ENCODE results near the gene CACNA1C. TPM values are rescaled to one million over a fixed set of nuclear protein-coding genes. Genes with fewer than 3 reads are reported as not detected.
A peak's percentile ranks its signal among the peaks of the same experiment; 100 is the strongest.

CACNA1C gene
- total RNA-seq, 1 experiment from 2014 or later = 3.7 TPM

GRCh38 chr12:2284857-2285256, 232.1 kb downstream of the CACNA1C start:
- ChIA-PET POLR2A (ENCODE audit: low non-redundant PET) (interaction anchor here (0.7 kb wide), 1 partner anchor 73 kb away, joined by 10 read pairs; no protein-coding TSS in a partner anchor), CTCF (interaction anchor here (1.2 kb wide), 1 partner anchor 228 kb away, joined by 4 read pairs; no protein-coding TSS in a partner anchor)
- intact Hi-C loops (cut with micrococcal nuclease; ENCODE audit: unreplicated experiment) = loop anchor here (1.0 to 5.0 kb wide), 3 partner anchors 228 to 297 kb away; no protein-coding TSS in a partner anchor
- H3K36me3 ChIP-seq (ENCODE audit: insufficient read depth, low read length, poor library complexity, severe bottlenecking) = no peaks in the 10 kb centered on the region
- peaks cover 75% of the 10 kb centered on the region for H3K4me1 ChIP-seq (ENCODE audit: insufficient read depth, low read length, poor library complexity, severe bottlenecking)
- H3K9me3 ChIP-seq (ENCODE audit: low read depth, low read length, poor library complexity, severe bottlenecking) = peaks cover 5% of the 10 kb centered on the region
- no peak overlapping the region for H3K4me3 ChIP-seq (ENCODE audit: low read depth, low read length, poor library complexity, severe bottlenecking)
- H3K27me3 ChIP-seq (replicated peaks; ENCODE audit: insufficient read depth, low read depth, low read length, poor library complexity) = no peaks in the 10 kb centered on the region
- H3K27ac ChIP-seq (ENCODE audit: low read depth, low read length, poor library complexity, severe bottlenecking) = peak overlapping the region; percentile 94
- BruUV-seq (replicated peaks) = no TSS peak
- TF ChIP-seq, protein P1, sequence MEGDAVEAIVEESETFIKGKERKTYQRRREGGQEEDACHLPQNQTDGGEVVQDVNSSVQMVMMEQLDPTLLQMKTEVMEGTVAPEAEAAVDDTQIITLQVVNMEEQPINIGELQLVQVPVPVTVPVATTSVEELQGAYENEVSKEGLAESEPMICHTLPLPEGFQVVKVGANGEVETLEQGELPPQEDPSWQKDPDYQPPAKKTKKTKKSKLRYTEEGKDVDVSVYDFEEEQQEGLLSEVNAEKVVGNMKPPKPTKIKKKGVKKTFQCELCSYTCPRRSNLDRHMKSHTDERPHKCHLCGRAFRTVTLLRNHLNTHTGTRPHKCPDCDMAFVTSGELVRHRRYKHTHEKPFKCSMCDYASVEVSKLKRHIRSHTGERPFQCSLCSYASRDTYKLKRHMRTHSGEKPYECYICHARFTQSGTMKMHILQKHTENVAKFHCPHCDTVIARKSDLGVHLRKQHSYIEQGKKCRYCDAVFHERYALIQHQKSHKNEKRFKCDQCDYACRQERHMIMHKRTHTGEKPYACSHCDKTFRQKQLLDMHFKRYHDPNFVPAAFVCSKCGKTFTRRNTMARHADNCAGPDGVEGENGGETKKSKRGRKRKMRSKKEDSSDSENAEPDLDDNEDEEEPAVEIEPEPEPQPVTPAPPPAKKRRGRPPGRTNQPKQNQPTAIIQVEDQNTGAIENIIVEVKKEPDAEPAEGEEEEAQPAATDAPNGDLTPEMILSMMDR (conservative IDR thresholded peaks at IDR 0.05; ENCODE audit: low read depth, low read length) = peak; percentile 96
- no peak for TF ChIP-seq EZH2 (IDR thresholded peaks at IDR 0.05; ENCODE audit: borderline replicate concordance, low read depth, low read length, poor library complexity, severe bottlenecking)
- no peak for DNase-seq (ENCODE audit: low spot score)

GRCh38 chr12:2285462-2285861, 232.7 kb downstream of the CACNA1C start:
- peak overlapping the region; percentile 94 for H3K27ac ChIP-seq (ENCODE audit: low read depth, low read length, poor library complexity, severe bottlenecking)
- intact Hi-C loops (cut with micrococcal nuclease; ENCODE audit: unreplicated experiment) = loop anchor here (5.0 kb wide), 1 partner anchor 297 kb away; no protein-coding TSS in a partner anchor
- CTCF ChIA-PET = interaction anchor here (0.7 kb wide), 1 partner anchor 164 kb away, joined by 3 read pairs; no protein-coding TSS in a partner anchor
- POLR2A ChIA-PET (ENCODE audit: low non-redundant PET) = no interaction called here
- no peaks in the 10 kb centered on the region for H3K36me3 ChIP-seq (ENCODE audit: insufficient read depth, low read length, poor library complexity, severe bottlenecking)
- peaks cover 5% of the 10 kb centered on the region for H3K9me3 ChIP-seq (ENCODE audit: low read depth, low read length, poor library complexity, severe bottlenecking)
- no peak overlapping the region for H3K4me3 ChIP-seq (ENCODE audit: low read depth, low read length, poor library complexity, severe bottlenecking)
- no peak for TF ChIP-seq EZH2 (IDR thresholded peaks at IDR 0.05; ENCODE audit: borderline replicate concordance, low read depth, low read length, poor library complexity, severe bottlenecking)
- TF ChIP-seq, protein P1 (conservative IDR thresholded peaks at IDR 0.05; ENCODE audit: low read depth, low read length) = no peak
- peaks cover 81% of the 10 kb centered on the region for H3K4me1 ChIP-seq (ENCODE audit: insufficient read depth, low read length, poor library complexity, severe bottlenecking)
- no peak for DNase-seq (ENCODE audit: low spot score)
- no peaks in the 10 kb centered on the region for H3K27me3 ChIP-seq (replicated peaks; ENCODE audit: insufficient read depth, low read depth, low read length, poor library complexity)
- no TSS peak for BruUV-seq (replicated peaks)

GRCh38 chr12:2286047-2286446, 233.3 kb downstream of the CACNA1C start:
- ChIA-PET CTCF (interaction anchor here (0.7 to 1.0 kb wide), 2 partner anchors 165 to 231 kb away, joined by 3 read pairs; no protein-coding TSS in a partner anchor), POLR2A (ENCODE audit: low non-redundant PET) (no interaction called here)
- H3K4me1 ChIP-seq (ENCODE audit: insufficient read depth, low read length, poor library complexity, severe bottlenecking) = peaks cover 81% of the 10 kb centered on the region
- BruUV-seq (replicated peaks) = no TSS peak
- no peak for DNase-seq (ENCODE audit: low spot score)
- TF ChIP-seq EZH2 (IDR thresholded peaks at IDR 0.05; ENCODE audit: borderline replicate concordance, low read depth, low read length, poor library complexity, severe bottlenecking) = no peak
- TF ChIP-seq, protein P1 (conservative IDR thresholded peaks at IDR 0.05; ENCODE audit: low read depth, low read length) = no peak
- intact Hi-C loops (cut with micrococcal nuclease; ENCODE audit: unreplicated experiment) = loop anchor here (5.0 kb wide), 1 partner anchor 296 kb away; no protein-coding TSS in a partner anchor
- H3K9me3 ChIP-seq (ENCODE audit: low read depth, low read length, poor library complexity, severe bottlenecking) = peaks cover 5% of the 10 kb centered on the region
- no peak overlapping the region for H3K4me3 ChIP-seq (ENCODE audit: low read depth, low read length, poor library complexity, severe bottlenecking)
- no peaks in the 10 kb centered on the region for H3K27me3 ChIP-seq (replicated peaks; ENCODE audit: insufficient read depth, low read depth, low read length, poor library complexity)
- H3K36me3 ChIP-seq (ENCODE audit: insufficient read depth, low read length, poor library complexity, severe bottlenecking) = no peaks in the 10 kb centered on the region
- no peak overlapping the region for H3K27ac ChIP-seq (ENCODE audit: low read depth, low read length, poor library complexity, severe bottlenecking)

Data from A673 (cell line).